Measurements from ENCODE around the gene MZT2B.
"Not testable (repeated sequence)": the region's sequence is repeated elsewhere in the genome, so short reads cannot be mapped to it uniquely, and the experiment has no call there.

The MZT2B gene

GRCh38 chr2:130152816-130153595, 29.1 kb upstream of the MZT2B start:
- no peak for DNase-seq (ENCODE audit: low read depth in 2 of 2)

GRCh38 chr2:130153721-130154422, 28.2 kb upstream of the MZT2B start:
- DNase-seq (ENCODE audit: low read depth in 2 of 2), result not testable (repeated sequence)

- DNase-seq (ENCODE audit: low read depth in 2 of 2), result not testable (repeated sequence)
These were observed 27.7 kb upstream of the MZT2B start for GRCh38 chr2:130154423-130154770.

- no peak for DNase-seq (ENCODE audit: low read depth in 2 of 2)
These were observed 27.0 kb upstream of the MZT2B start for GRCh38 chr2:130154773-130155765.

GRCh38 chr2:130155956-130156623, 26.0 kb upstream of the MZT2B start:
- not testable (repeated sequence) for DNase-seq (ENCODE audit: low read depth in 2 of 2)

GRCh38 chr2:130156624-130157004, 25.4 kb upstream of the MZT2B start:
- DNase-seq (ENCODE audit: low read depth in 2 of 2), result no peak

GRCh38 chr2:130157354-130157753, 24.7 kb upstream of the MZT2B start:
- not testable (repeated sequence) for DNase-seq (ENCODE audit: low read depth in 2 of 2)

- DNase-seq (ENCODE audit: low read depth in 2 of 2), result not testable (repeated sequence)
These were observed 24.1 kb upstream of the MZT2B start for GRCh38 chr2:130157825-130158514.

- no peak for DNase-seq (ENCODE audit: low read depth in 2 of 2)
These were observed 23.4 kb upstream of the MZT2B start for GRCh38 chr2:130158631-130159030.

GRCh38 chr2:130159376-130159775, 22.7 kb upstream of the MZT2B start:
- not testable (repeated sequence) for DNase-seq (ENCODE audit: low read depth in 2 of 2)

GRCh38 chr2:130160131-130160530, 21.9 kb upstream of the MZT2B start:
- no peak for DNase-seq (ENCODE audit: low read depth in 2 of 2)

GRCh38 chr2:130160838-130161705, 21.0 kb upstream of the MZT2B start:
- not testable (repeated sequence) for DNase-seq (ENCODE audit: low read depth in 2 of 2)

GRCh38 chr2:130162486-130162885, 19.6 kb upstream of the MZT2B start:
- DNase-seq (ENCODE audit: low read depth in 2 of 2), result not testable (repeated sequence)

- no peak for DNase-seq (ENCODE audit: low read depth in 2 of 2)
These were observed 19.1 kb upstream of the MZT2B start for GRCh38 chr2:130162968-130163367.

GRCh38 chr2:130165293-130166016, 16.6 kb upstream of the MZT2B start:
- no peak for DNase-seq (ENCODE audit: low read depth in 2 of 2)

- not testable (repeated sequence) for DNase-seq (ENCODE audit: low read depth in 2 of 2)
These were observed 15.5 kb upstream of the MZT2B start for GRCh38 chr2:130166611-130167010.

GRCh38 chr2:130169163-130169562, 12.9 kb upstream of the MZT2B start:
- not testable (repeated sequence) for DNase-seq (ENCODE audit: low read depth in 2 of 2)

GRCh38 chr2:130169896-130170295, 12.2 kb upstream of the MZT2B start:
- no peak for DNase-seq (ENCODE audit: low read depth in 2 of 2)

- DNase-seq (ENCODE audit: low read depth in 2 of 2), result not testable (repeated sequence)
These were observed 7.2 kb upstream of the MZT2B start for GRCh38 chr2:130174866-130175265.

All from stimulated activated CD4-positive, alpha-beta T cell treated with anti-CD3 and anti-CD28 coated beads, Interleukin-12 subunit alpha, Interleukin-12 subunit beta, amount 100 ng/mL, for 24 hours (primary cell).